ENCODE measurements around the gene COQ4. TPM values are rescaled to one million over a fixed set of nuclear protein-coding genes. Genes with fewer than 3 reads are reported as not detected.

Gene COQ4
- 13.7 and 14.5 TPM in 2 replicates for total RNA-seq

GRCh38 chr9:128322404-128323211 is at the start of gene COQ4, which contains the start of gene TRUB2:
Gene COQ4, plus strand, starts transcription at chr9:128322839. Its CDS starts 20 bp downstream, at chr9:128322859.
Gene TRUB2, minus strand, starts transcription at chr9:128322447. Its CDS starts 39 bp downstream, at chr9:128322408.

DNA sequence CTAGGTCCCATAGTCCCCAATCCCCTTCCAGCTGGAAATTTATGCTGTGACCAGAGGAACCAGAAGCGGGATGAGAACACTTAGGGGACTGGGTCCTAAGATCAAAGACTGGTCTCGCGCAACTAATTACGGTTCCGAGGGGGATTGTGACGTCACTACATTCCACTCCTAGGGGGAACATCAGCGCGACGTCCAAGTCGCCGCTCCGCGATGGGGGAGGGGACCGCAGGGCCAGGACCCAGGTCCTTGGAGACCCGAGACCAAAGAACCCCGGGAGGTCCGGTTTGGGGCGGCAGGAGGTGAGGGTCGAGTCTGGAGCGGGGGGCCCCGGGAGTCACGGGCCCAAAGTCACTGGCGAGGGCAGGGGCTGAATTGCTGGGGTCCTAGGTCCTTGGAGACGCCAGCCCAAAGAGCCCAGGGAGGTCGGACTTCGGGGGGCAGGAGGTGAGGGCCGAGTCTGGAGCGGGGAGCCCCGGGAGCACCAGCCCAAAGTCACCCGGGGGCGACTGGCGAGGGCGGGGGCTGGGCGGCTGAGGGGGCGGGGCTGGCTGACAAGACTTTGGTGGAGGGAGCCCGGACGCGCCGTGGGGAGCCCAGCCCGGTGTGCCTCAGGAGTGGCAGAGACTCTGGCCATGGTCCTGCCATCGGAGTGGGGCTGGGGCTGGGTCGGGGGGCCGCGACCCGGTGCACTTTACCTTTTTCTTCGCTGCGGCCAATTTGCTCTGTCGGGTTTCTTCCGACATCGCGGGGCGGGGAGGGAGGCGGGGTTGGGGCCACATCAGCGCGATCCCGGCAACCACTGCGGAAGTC is 47.2 kb upstream of the COQ4 start, which contains the start of gene GOLGA2:
Gene GOLGA2 (minus strand): TSS at position 810 of the 810 bp plus-strand sequence. CDS start 31 bp downstream, at position 779.

GRCh38 chr9:128276008-128276573 is 46.5 kb upstream of the COQ4 start, which contains the start of gene SWI5:
Gene SWI5, plus strand, starts transcription at chr9:128276276.

GRCh38 chr9:128339761-128340690 is 17.4 kb downstream of the COQ4 start, which contains the start of gene SLC27A4:
Gene SLC27A4, plus strand, starts transcription at chr9:128340527. Its CDS starts 2,606 bp downstream, at chr9:128343133.

DNA sequence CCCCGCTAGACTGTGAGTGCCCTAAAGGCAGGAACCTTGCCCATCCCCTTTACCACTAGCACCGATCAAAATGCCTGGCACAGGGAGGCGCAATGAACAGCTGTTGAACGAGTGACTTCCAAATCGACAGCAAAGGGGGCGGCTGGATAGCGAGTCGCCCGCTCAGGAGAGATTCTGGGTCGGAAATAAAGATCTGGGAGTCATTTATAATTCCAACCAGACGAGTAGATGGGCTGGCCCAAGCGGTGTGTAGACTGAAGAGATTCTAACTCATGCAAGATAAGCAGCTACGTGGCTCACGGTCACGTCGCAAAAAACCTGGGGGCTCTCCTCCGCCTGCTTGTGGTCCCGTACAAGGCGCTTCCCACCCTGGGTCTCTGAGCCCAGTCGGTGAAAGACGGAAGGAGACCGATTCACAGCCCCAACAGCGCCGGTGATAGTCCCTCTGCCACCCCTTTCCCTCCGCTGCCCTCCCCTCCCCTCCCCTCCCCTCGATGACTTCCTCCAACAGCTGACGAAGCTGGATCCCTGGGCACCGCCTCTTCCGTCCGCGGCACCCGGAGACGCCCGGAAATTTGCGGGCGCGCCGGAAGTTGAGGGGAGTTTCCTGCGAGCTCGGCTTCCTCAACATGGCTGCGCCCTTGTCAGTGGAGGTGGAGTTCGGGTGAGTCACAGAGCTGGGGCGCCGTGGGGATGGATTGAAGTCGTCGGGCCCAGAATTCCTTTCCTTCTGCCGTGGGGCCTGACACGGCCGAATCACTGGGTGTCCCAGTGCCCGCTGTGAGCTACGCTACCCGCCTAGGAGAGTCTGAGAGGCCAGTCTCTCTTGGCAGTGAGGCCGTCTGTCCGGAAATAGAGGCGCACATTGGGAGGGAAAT is 48.4 kb downstream of the COQ4 start, which contains the start of gene URM1:
Gene URM1 (plus strand): TSS at position 623 of the 878 bp plus-strand sequence. CDS start 7 bp downstream, at position 630.

Other genes starting within 250 kb of the COQ4 start
- 48.3 and 73.0 TPM in 2 replicates for gene PTGES2, start 195.1 kb upstream of the COQ4 start, total RNA-seq
- not detected in 2 replicates for gene LCN2, start 173.4 kb upstream of the COQ4 start, total RNA-seq
- 11.2 and 21.6 TPM in 2 replicates for gene BBLN, start 162.6 kb upstream of the COQ4 start, total RNA-seq
- 22.5 and 36.4 TPM in 2 replicates for gene CIZ1, start 131.3 kb upstream of the COQ4 start, total RNA-seq
- gene DNM1, start 119.5 kb upstream of the COQ4 start, total RNA-seq = 63.7 and 82.3 TPM in 2 replicates
- gene GOLGA2, start 46.8 kb upstream of the COQ4 start, total RNA-seq = 110 and 123 TPM in 2 replicates
- gene SWI5, start 46.6 kb upstream of the COQ4 start, total RNA-seq = 41.1 and 50.3 TPM in 2 replicates
- 12.2 and 19.2 TPM in 2 replicates for gene TRUB2, start 392 bp upstream of the COQ4 start, total RNA-seq
- gene SLC27A4, start 17.7 kb downstream of the COQ4 start, total RNA-seq = 7.7 and 9.3 TPM in 2 replicates
- gene URM1, start 48.5 kb downstream of the COQ4 start, total RNA-seq = 24.7 and 30.2 TPM in 2 replicates
- gene CERCAM, start 98.0 kb downstream of the COQ4 start, total RNA-seq = 85.4 and 95.0 TPM in 2 replicates
- 21.4 and 21.6 TPM in 2 replicates for gene ODF2, start 133.2 kb downstream of the COQ4 start, total RNA-seq
- gene GLE1, start 181.9 kb downstream of the COQ4 start, total RNA-seq = 17.5 and 19.4 TPM in 2 replicates
- gene SPTAN1, start 229.7 kb downstream of the COQ4 start, total RNA-seq = 362 and 422 TPM in 2 replicates

Data from bronchial smooth muscle cell (primary cell).